Measurements from ENCODE around the gene CES5A.

The CES5A gene

GRCh38 chr16:55876854-55877253 is 1.7 kb upstream of the CES5A start:
- TF ChIP-seq EP300 (IDR thresholded peaks at IDR 0.05; ENCODE audit: borderline replicate concordance) (no peak), CREB1 (IDR thresholded peaks at IDR 0.05; ENCODE audit: low read depth) (no peak), TEAD4 (IDR thresholded peaks at IDR 0.05) (no peak), CEBPB (IDR thresholded peaks at IDR 0.05) (no peak), ZBTB7A (IDR thresholded peaks at IDR 0.05; ENCODE audit: low read depth) (no peak), TAF1 (IDR thresholded peaks at IDR 0.05; ENCODE audit: low read depth) (no peak), EGR1 (IDR thresholded peaks at IDR 0.05) (no peak), FOXM1 (IDR thresholded peaks at IDR 0.05; ENCODE audit: borderline replicate concordance, low read depth) (no peak), NFIC (IDR thresholded peaks at IDR 0.05) (no peak), MAX (IDR thresholded peaks at IDR 0.05) (no peak), YY1 (IDR thresholded peaks at IDR 0.05; ENCODE audit: low read depth) (no peak), REST (IDR thresholded peaks at IDR 0.05; ENCODE audit: low read depth) (no peak)

- TF ChIP-seq EP300 (IDR thresholded peaks at IDR 0.05; ENCODE audit: borderline replicate concordance): no peak
- TF ChIP-seq RAD21 (IDR thresholded peaks at IDR 0.05; ENCODE audit: low read depth): no peak
- no peak for TF ChIP-seq TCF12 (IDR thresholded peaks at IDR 0.05; ENCODE audit: low read depth)
- no peak for TF ChIP-seq USF1 (IDR thresholded peaks at IDR 0.05)
- TF ChIP-seq MAX (IDR thresholded peaks at IDR 0.05): no peak
- TF ChIP-seq FOXM1 (IDR thresholded peaks at IDR 0.05; ENCODE audit: borderline replicate concordance, low read depth): no peak
- TF ChIP-seq EGR1 (IDR thresholded peaks at IDR 0.05): no peak
- TF ChIP-seq CREB1 (IDR thresholded peaks at IDR 0.05; ENCODE audit: low read depth): no peak
- TF ChIP-seq YY1 (IDR thresholded peaks at IDR 0.05; ENCODE audit: low read depth): no peak
- no peak for TF ChIP-seq TAF1 (IDR thresholded peaks at IDR 0.05; ENCODE audit: low read depth)
- TF ChIP-seq TEAD4 (IDR thresholded peaks at IDR 0.05): no peak
These were observed 2.1 kb downstream of the CES5A start for GRCh38 chr16:55873122-55873521.

GRCh38 chr16:55872130-55872529 is 3.0 kb downstream of the CES5A start:
- TF ChIP-seq NFIC (IDR thresholded peaks at IDR 0.05): no peak

- no peak for TF ChIP-seq TCF12 (IDR thresholded peaks at IDR 0.05; ENCODE audit: low read depth)
- TF ChIP-seq EP300 (IDR thresholded peaks at IDR 0.05; ENCODE audit: borderline replicate concordance): no peak
These were observed 3.6 kb downstream of the CES5A start for GRCh38 chr16:55871411-55872038.

GRCh38 chr16:55868980-55869379 is 6.2 kb downstream of the CES5A start:
- TF ChIP-seq TCF12 (IDR thresholded peaks at IDR 0.05; ENCODE audit: low read depth) (no peak), REST (IDR thresholded peaks at IDR 0.05; ENCODE audit: low read depth) (no peak), YY1 (IDR thresholded peaks at IDR 0.05; ENCODE audit: low read depth) (no peak), CEBPB (IDR thresholded peaks at IDR 0.05) (no peak), TAF1 (IDR thresholded peaks at IDR 0.05; ENCODE audit: low read depth) (no peak), RAD21 (IDR thresholded peaks at IDR 0.05; ENCODE audit: low read depth) (no peak), EGR1 (IDR thresholded peaks at IDR 0.05) (no peak), NFIC (IDR thresholded peaks at IDR 0.05) (no peak), EP300 (IDR thresholded peaks at IDR 0.05; ENCODE audit: borderline replicate concordance) (no peak)

GRCh38 chr16:55868137-55868536 is 7.0 kb downstream of the CES5A start:
- TF ChIP-seq NFIC (IDR thresholded peaks at IDR 0.05) (no peak), ZBTB7A (IDR thresholded peaks at IDR 0.05; ENCODE audit: low read depth) (no peak), FOXM1 (IDR thresholded peaks at IDR 0.05; ENCODE audit: borderline replicate concordance, low read depth) (no peak), YY1 (IDR thresholded peaks at IDR 0.05; ENCODE audit: low read depth) (no peak)

GRCh38 chr16:55861288-55861687 is 13.9 kb downstream of the CES5A start:
- no peak for TF ChIP-seq ZBTB7A (IDR thresholded peaks at IDR 0.05; ENCODE audit: low read depth)
- TF ChIP-seq MAX (IDR thresholded peaks at IDR 0.05): no peak
- no peak for TF ChIP-seq CEBPB (IDR thresholded peaks at IDR 0.05)
- no peak for TF ChIP-seq TEAD4 (IDR thresholded peaks at IDR 0.05)
- no peak for TF ChIP-seq EP300 (IDR thresholded peaks at IDR 0.05; ENCODE audit: borderline replicate concordance)
- TF ChIP-seq EGR1 (IDR thresholded peaks at IDR 0.05): no peak
- TF ChIP-seq TAF1 (IDR thresholded peaks at IDR 0.05; ENCODE audit: low read depth): no peak
- no peak for TF ChIP-seq FOXM1 (IDR thresholded peaks at IDR 0.05; ENCODE audit: borderline replicate concordance, low read depth)
- TF ChIP-seq CREB1 (IDR thresholded peaks at IDR 0.05; ENCODE audit: low read depth): no peak

Measured in Ishikawa (cell line).